Activated CD8-positive, alpha-beta memory T cell treated with anti-CD3 and anti-CD28 coated beads, Interleukin-2, amount 10 ng/mL, durations not matched to agents 7 days and 5 days (primary cell): ENCODE results near the gene INF2. TPM values are rescaled to one million over a fixed set of nuclear protein-coding genes. Genes with fewer than 3 reads are reported as not detected.

Source experiments
- ATAC-seq: fragments of 150-1000 bp; cut with Tn5 transposase; one replicate; pipeline ENCODE4 v1.10.0; 2021; ENCODE audit warnings: moderate library complexity
- CTCF ChIA-PET: fragments of 350-600 bp; sonication (Branson Sonifier 250); formaldehyde crosslinking; loops from one replicate; lab custom pipeline; 2021; ENCODE audit warnings: antibody characterized with exemption; lab: Charles Lee
- DNase-seq: peaks from one replicate; pipeline ENCODE4 v3.0.0-alpha.2; 2020
- H3K27ac Mint-ChIP-seq: one replicate; pipeline ENCODE4 v1.8.0; 2021; ENCODE audit warnings: mild to moderate bottlenecking, mixed read lengths
- H3K27me3 Mint-ChIP-seq: one replicate; pipeline ENCODE4 v1.8.0; 2021; ENCODE audit warnings: mixed read lengths
- H3K36me3 Mint-ChIP-seq: one replicate; pipeline ENCODE4 v1.8.0; 2021; ENCODE audit warnings: mild to moderate bottlenecking, mixed read lengths
- H3K4me1 Mint-ChIP-seq: one replicate; pipeline ENCODE4 v1.8.0; 2021; ENCODE audit warnings: mixed read lengths
- H3K4me3 Mint-ChIP-seq: one replicate; pipeline ENCODE4 v1.8.0; 2021; ENCODE audit warnings: mild to moderate bottlenecking, moderate library complexity, mixed read lengths
- H3K9me3 Mint-ChIP-seq: one replicate; pipeline ENCODE4 v1.8.0; 2022; ENCODE audit warnings: low read depth, mixed read lengths
- total RNA-seq, 2 experiments: library from RNA; stranded (reverse); gene quantifications; one replicate each; pipeline ENCODE4 v1.2.3, GENCODE V29; 2021

Gene INF2
- total RNA-seq, 2 experiments from 2014 or later: 59.9 to 63.6 TPM

- Mint-ChIP-seq H3K27ac (no peak overlapping the region), H3K27me3 (no peaks in the 10 kb centered on the region)
- ATAC-seq: peak; percentile 13
Observed at GRCh38 chr14:104707608-104708595, 18.5 kb downstream of the INF2 start.

GRCh38 chr14:104708606-104709268 lies 19.3 kb downstream of the INF2 start:
- DNase-seq: peak; percentile 79
- H3K27ac Mint-ChIP-seq: no peak overlapping the region
- no peaks in the 10 kb centered on the region for H3K27me3 Mint-ChIP-seq
- no peaks in the 10 kb centered on the region for H3K9me3 Mint-ChIP-seq
- peak; percentile 82 for ATAC-seq
- no peak overlapping the region for H3K4me3 Mint-ChIP-seq
- peaks cover 2% of the 10 kb centered on the region for H3K36me3 Mint-ChIP-seq
- H3K4me1 Mint-ChIP-seq: no peaks in the 10 kb centered on the region
- CTCF ChIA-PET: interaction anchor here (0.7 to 2.4 kb wide), 12 partner anchors 16 to 67 kb away, joined by 3 to 15 read pairs (median 4); partner anchors contain the start of genes ADSS1 and SIVA1

More at GRCh38 chr14:104707608-104708595, 18.5 kb downstream of the INF2 start:
- DNase-seq: no peak
- peaks cover 2% of the 10 kb centered on the region for H3K36me3 Mint-ChIP-seq
- H3K4me1 Mint-ChIP-seq: no peaks in the 10 kb centered on the region
- CTCF ChIA-PET: interaction anchor here (0.8 to 2.4 kb wide), 5 partner anchors 18 to 61 kb away, joined by 3 to 15 read pairs (median 4); partner anchors contain the start of gene SIVA1
- no peaks in the 10 kb centered on the region for H3K9me3 Mint-ChIP-seq
- no peak overlapping the region for H3K4me3 Mint-ChIP-seq

DNA sequence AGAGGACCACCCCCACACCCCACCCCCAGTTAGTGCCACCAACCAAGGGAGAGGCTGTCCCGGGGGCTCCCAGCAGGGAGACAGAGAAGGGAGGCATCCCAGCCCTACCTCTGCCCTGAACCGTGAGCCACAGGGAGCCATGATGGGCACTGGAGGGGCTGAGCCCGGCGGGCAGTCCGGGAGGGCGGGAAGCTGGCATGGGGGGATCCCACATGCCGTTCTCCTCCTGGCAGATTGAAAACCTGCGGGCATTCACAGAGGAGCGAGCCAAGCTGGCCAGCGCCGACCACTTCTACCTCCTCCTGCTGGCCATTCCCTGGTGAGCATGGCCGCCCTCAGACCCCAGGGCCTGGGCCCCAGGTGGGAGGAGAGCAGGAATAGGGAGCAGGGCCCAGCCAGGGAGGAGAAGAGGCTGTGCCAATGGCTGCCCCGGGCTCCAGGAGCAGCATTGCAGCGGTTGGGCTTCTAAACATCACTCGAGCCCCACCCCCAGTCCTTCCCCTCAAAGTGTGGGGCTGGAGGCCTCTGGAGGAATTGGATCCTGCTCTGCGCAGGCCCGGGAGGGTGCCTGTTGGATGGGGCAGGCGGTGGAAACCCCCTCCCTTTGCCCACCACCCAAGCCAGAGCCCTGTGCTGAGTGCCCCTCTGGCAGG lies 20.1 kb downstream of the INF2 start:
- Mint-ChIP-seq H3K27me3 (no peaks in the 10 kb centered on the region), H3K36me3 (no peaks in the 10 kb centered on the region), H3K4me1 (no peaks in the 10 kb centered on the region), H3K27ac (no peak overlapping the region), H3K9me3 (no peaks in the 10 kb centered on the region), H3K4me3 (no peak overlapping the region)
- CTCF ChIA-PET: interaction anchor here (0.7 to 2.4 kb wide), 13 partner anchors 15 to 67 kb away, joined by 3 to 15 read pairs (median 4); partner anchors contain the start of genes ADSS1 and SIVA1
- no peak for DNase-seq
- no peak for ATAC-seq

DNA sequence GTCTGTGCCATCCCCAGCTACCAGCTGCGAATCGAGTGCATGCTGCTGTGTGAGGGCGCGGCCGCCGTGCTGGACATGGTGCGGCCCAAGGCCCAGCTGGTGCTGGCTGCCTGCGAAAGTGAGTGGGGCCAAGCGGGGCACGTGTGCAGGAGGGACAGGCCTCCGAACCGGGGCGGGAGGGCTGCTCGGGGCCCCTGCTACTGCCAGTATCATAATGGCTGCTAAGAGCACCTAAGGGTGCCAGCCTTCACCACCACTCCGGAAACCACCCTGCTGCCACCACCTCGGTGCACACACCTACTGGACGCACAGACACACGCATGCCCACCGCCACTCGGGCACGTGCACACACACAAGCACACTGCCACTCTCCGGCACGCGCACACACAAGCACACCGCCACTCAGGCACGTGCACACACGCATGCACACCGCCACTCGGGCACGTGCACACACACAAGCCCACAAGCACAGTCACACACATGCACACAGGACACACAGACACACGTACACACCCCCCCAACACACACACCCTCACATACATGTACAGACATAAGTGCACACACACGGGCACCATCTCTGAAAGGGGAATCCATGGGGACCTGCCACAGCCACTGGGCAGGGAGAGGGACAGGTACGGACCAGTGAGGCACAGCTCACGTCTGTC lies 20.8 kb downstream of the INF2 start:
- H3K4me1 Mint-ChIP-seq: no peaks in the 10 kb centered on the region
- CTCF ChIA-PET: interaction anchor here (1.1 to 2.4 kb wide), 6 partner anchors 13 to 64 kb away, joined by 3 to 15 read pairs (median 6); partner anchors contain the start of gene ADSS1
- no peak for DNase-seq
- no peak for ATAC-seq
- no peaks in the 10 kb centered on the region for H3K27me3 Mint-ChIP-seq
- H3K36me3 Mint-ChIP-seq: no peaks in the 10 kb centered on the region
- H3K9me3 Mint-ChIP-seq: no peaks in the 10 kb centered on the region
- no peak overlapping the region for H3K4me3 Mint-ChIP-seq
- H3K27ac Mint-ChIP-seq: no peak overlapping the region

DNA sequence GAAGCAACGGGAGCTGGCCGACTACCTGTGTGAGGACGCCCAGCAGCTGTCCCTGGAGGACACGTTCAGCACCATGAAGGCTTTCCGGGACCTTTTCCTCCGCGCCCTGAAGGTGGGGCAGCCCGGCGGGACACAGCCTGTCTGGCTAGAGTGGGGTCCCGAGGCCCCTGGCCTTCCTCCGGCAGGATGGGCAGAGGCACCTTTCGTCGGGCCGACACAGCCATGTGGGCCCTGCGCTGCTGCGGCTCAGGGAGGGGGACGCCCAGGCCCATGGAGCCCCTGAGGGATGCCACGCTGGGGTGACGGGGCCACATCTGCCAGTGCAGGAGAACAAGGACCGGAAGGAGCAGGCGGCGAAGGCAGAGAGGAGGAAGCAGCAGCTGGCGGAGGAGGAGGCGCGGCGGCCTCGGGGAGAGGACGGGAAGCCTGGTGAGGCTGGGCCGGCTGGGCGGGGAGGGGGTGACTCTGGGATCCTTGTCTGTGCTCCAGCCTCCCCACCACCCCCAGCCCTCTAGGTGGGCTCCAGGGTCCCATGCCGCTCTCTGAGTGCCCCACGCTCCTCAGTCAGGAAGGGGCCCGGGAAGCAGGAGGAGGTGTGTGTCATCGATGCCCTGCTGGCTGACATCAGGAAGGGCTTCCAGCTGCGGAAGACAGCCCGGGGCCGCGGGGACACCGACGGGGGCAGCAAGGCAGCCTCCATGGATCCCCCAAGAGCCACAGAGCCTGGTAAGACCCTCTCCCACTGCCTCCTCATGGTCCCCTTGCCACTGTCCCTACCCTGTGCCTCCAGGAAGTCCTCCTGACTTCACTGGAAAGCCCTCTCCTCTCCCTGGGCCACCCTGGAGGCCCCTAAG lies 23.7 kb downstream of the INF2 start:
- no peak for DNase-seq
- Mint-ChIP-seq H3K9me3 (no peaks in the 10 kb centered on the region), H3K36me3 (no peaks in the 10 kb centered on the region), H3K27me3 (no peaks in the 10 kb centered on the region), H3K4me1 (peaks cover 2% of the 10 kb centered on the region), H3K4me3 (no peak overlapping the region), H3K27ac (no peak overlapping the region)
- CTCF ChIA-PET: interaction anchor here (0.9 to 1.1 kb wide), 2 partner anchors 10 to 26 kb away, joined by 3 to 4 read pairs; no protein-coding TSS in a partner anchor
- ATAC-seq: no peak

DNA sequence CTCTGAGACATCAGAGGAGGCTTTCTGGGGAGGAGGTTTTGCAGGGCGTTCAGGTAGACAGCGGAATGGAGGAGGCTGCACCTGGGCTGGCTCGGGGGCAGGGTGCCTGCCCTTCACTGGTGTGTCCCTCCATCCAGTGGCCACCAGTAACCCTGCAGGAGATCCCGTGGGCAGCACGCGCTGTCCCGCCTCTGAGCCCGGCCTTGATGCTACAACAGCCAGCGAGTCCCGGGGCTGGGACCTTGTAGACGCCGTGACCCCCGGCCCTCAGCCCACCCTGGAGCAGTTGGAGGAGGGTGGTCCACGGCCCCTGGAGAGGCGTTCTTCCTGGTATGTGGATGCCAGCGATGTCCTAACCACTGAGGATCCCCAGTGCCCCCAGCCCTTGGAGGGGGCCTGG lies 24.6 kb downstream of the INF2 start:
- Mint-ChIP-seq H3K4me3 (no peak overlapping the region), H3K36me3 (no peaks in the 10 kb centered on the region), H3K9me3 (no peaks in the 10 kb centered on the region), H3K4me1 (peaks cover 2% of the 10 kb centered on the region), H3K27me3 (no peaks in the 10 kb centered on the region), H3K27ac (no peak overlapping the region)
- ATAC-seq: no peak
- no peak for DNase-seq
- CTCF ChIA-PET: no interaction called here

DNA sequence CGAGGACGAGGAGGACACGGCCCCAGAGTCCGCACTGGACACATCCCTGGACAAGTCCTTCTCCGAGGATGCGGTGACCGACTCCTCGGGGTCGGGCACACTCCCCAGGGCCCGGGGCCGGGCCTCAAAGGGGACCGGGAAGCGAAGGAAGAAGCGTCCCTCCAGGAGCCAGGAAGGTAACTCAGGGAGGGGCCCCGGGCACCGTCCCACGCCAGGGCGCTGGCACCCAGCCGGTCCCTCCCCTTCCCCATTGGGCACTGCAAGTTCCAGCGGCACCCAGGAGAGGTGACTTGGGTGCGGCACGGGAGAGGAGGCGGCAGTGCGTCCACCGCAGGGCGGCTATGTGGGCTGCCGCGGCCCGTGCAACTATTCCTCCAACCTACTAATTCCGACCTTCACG lies 25.3 kb downstream of the INF2 start:
- Mint-ChIP-seq H3K36me3 (no peaks in the 10 kb centered on the region), H3K27ac (no peak overlapping the region), H3K9me3 (no peaks in the 10 kb centered on the region), H3K4me1 (peaks cover 2% of the 10 kb centered on the region), H3K27me3 (no peaks in the 10 kb centered on the region), H3K4me3 (no peak overlapping the region)
- CTCF ChIA-PET: no interaction called here
- ATAC-seq (no peak), DNase-seq (no peak)

DNA sequence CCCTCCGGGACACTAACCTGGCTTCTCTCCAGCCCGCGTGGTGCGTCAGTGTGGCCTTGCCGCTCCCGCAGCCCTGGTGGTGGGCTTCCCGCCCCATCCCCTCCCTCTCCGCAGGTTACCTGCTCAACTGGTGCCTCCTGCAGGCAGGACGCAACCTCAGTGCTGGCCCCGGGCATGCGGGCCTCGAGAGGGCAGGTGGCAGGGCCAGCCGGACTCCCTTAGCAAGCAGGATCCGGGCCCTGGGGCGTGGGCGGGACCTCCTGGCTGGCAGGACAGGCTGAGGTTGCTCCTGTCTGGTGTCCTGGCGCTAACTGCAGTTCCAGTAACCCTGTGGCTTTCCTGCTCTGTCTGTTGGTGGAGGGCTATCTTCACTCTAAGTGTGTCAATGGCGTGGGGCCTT lies 26.0 kb downstream of the INF2 start:
- Mint-ChIP-seq H3K36me3 (no peaks in the 10 kb centered on the region), H3K4me1 (peaks cover 2% of the 10 kb centered on the region), H3K4me3 (no peak overlapping the region), H3K9me3 (no peaks in the 10 kb centered on the region), H3K27ac (no peak overlapping the region), H3K27me3 (no peaks in the 10 kb centered on the region)
- DNase-seq (no peak), ATAC-seq (no peak)
- CTCF ChIA-PET: no interaction called here

GRCh38 chr14:104715871-104716270 lies 26.5 kb downstream of the INF2 start:
- H3K4me1 Mint-ChIP-seq: peaks cover 2% of the 10 kb centered on the region
- CTCF ChIA-PET: no interaction called here
- H3K27ac Mint-ChIP-seq: no peak overlapping the region
- no peaks in the 10 kb centered on the region for H3K27me3 Mint-ChIP-seq
- no peaks in the 10 kb centered on the region for H3K36me3 Mint-ChIP-seq
- no peak for ATAC-seq
- no peak for DNase-seq
- H3K4me3 Mint-ChIP-seq: no peak overlapping the region
- no peaks in the 10 kb centered on the region for H3K9me3 Mint-ChIP-seq

DNA sequence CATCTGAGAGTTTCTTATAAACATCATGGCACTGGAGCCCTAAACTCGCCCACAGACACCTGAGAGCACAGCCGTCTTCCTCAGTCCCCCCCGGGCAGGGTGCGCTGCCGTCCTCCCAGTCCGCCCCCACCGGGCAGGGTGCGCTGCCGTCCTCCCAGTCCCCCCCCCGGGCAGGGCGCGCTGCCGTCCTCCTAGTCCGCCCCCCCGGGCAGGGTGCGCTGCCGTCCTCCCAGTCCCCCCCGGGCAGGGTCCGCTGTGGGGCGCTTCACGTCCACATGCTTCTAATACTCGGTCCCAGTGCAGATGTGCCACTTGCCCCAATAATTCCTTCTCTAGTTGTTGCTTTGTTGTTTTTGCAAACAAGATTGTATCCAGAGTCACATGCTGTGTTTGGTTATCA lies 27.7 kb downstream of the INF2 start:
- CTCF ChIA-PET: interaction anchor here (1.2 kb wide), 1 partner anchor 17 kb away, joined by 3 read pairs; no protein-coding TSS in a partner anchor
- no peaks in the 10 kb centered on the region for H3K36me3 Mint-ChIP-seq
- H3K4me1 Mint-ChIP-seq: peaks cover 2% of the 10 kb centered on the region
- no peak overlapping the region for H3K27ac Mint-ChIP-seq
- H3K4me3 Mint-ChIP-seq: no peak overlapping the region
- H3K27me3 Mint-ChIP-seq: no peaks in the 10 kb centered on the region
- H3K9me3 Mint-ChIP-seq: no peaks in the 10 kb centered on the region
- DNase-seq: no peak
- no peak for ATAC-seq

DNA sequence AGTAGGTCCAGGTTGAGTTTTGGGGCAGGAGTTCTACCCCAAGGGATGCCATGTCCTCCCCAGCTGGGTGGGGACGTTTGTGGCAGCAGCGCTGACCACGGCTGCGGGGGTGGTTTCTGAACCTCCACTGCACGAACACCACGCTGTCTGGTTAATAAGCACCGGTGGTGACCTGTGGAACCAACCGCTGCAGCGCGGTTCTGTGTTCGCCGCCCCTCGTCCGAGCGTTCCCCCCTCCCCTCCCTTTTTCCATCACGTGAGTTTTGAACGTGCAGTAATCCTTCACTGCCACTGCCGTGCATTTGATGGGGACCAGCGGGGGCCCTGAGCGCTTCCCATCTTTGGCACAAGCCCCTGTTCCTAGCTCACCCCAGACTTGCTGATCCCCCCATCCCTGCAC lies 28.2 kb downstream of the INF2 start:
- Mint-ChIP-seq H3K36me3 (no peaks in the 10 kb centered on the region), H3K4me1 (peaks cover 2% of the 10 kb centered on the region), H3K4me3 (no peak overlapping the region), H3K27ac (no peak overlapping the region), H3K9me3 (no peaks in the 10 kb centered on the region), H3K27me3 (no peaks in the 10 kb centered on the region)
- no peak for DNase-seq
- CTCF ChIA-PET: interaction anchor here (1.2 kb wide), 1 partner anchor 17 kb away, joined by 3 read pairs; no protein-coding TSS in a partner anchor
- ATAC-seq: no peak

GRCh38 chr14:104718147-104718546 lies 28.7 kb downstream of the INF2 start:
- no peak overlapping the region for H3K27ac Mint-ChIP-seq
- no peaks in the 10 kb centered on the region for H3K9me3 Mint-ChIP-seq
- DNase-seq: no peak
- no peaks in the 10 kb centered on the region for H3K27me3 Mint-ChIP-seq
- no peak overlapping the region for H3K4me3 Mint-ChIP-seq
- no peak for ATAC-seq
- CTCF ChIA-PET: interaction anchor here (1.2 kb wide), 1 partner anchor 18 kb away, joined by 3 read pairs; no protein-coding TSS in a partner anchor
- H3K36me3 Mint-ChIP-seq: no peaks in the 10 kb centered on the region
- peaks cover 2% of the 10 kb centered on the region for H3K4me1 Mint-ChIP-seq
